H1 (cell line): Measurements from ENCODE around the gene WDR74. TPM values are rescaled to one million over a fixed set of nuclear protein-coding genes. Genes with fewer than 3 reads are reported as not detected.

ENCODE experiments used
- CTCF ChIA-PET: fragments of 300-600 bp; sonication (Branson Sonifier 250); formaldehyde crosslinking; loops from one replicate; lab custom pipeline; 2021; ENCODE audit not compliant: partially characterized antibody; lab: Charles Lee
- POLR2A ChIA-PET: fragments of 300-600 bp; sonication (Branson Sonifier 250); formaldehyde crosslinking; loops from one replicate; lab custom pipeline; 2021; ENCODE audit warnings: inconsistent platforms; ENCODE audit not compliant: partially characterized antibody; lab: Charles Lee
- DNase-seq, 2 experiments: peaks; one replicate each; pipeline versions ENCODE4 v3.0.0 to v3.0.0-alpha.2; 2010 to 2022; ENCODE audit warnings: low spot score in 2 of 2, low read depth in 1 of 2, mixed read lengths in 1 of 2
- FAIRE-seq: peaks from 2 replicates; lab custom pipeline; 2011; peaks lifted over from hg19 to GRCh38; lab: Jason Lieb, UNC
- H2AFZ ChIP-seq: 2 replicates; pipeline ENCODE4 v1.8.1; 2012; ENCODE audit warnings: low read length, inconsistent platforms
- H2AK5ac ChIP-seq: 2 replicates; pipeline ENCODE4 v1.6.1; 2013; ENCODE audit warnings: low read depth, low read length
- H2BK120ac ChIP-seq: replicated peaks from 2 replicates; pipeline ENCODE3; 2013; ENCODE audit warnings: low read depth, low read length, inconsistent platforms
- H2BK12ac ChIP-seq: 2 replicates; pipeline ENCODE4 v1.6.1; 2013; ENCODE audit warnings: low read depth, low read length
- H2BK15ac ChIP-seq: 2 replicates; pipeline ENCODE4 v1.6.1; 2013; ENCODE audit warnings: low read length
- H2BK20ac ChIP-seq: 2 replicates; pipeline ENCODE4 v1.6.1; 2013; ENCODE audit warnings: low read length
- H2BK5ac ChIP-seq: 2 replicates; pipeline ENCODE4 v1.6.1; 2013; ENCODE audit warnings: low read depth, low read length
- H3K14ac ChIP-seq: 2 replicates; pipeline ENCODE4 v1.6.1; 2013; ENCODE audit warnings: inconsistent platforms; ENCODE audit not compliant: insufficient read length
- H3K18ac ChIP-seq: 2 replicates; pipeline ENCODE4 v1.6.1; 2013; ENCODE audit warnings: low read length; ENCODE audit errors: extremely low read depth
- H3K23ac ChIP-seq: 2 replicates; pipeline ENCODE4 v1.6.1; 2013; ENCODE audit warnings: inconsistent platforms; ENCODE audit not compliant: insufficient read length
- H3K23me2 ChIP-seq: 2 replicates; pipeline ENCODE4 v1.6.1; 2013; ENCODE audit warnings: low read depth, low read length
- H3K27ac ChIP-seq: 2 replicates; pipeline ENCODE4 v1.6.1; 2011; ENCODE audit warnings: low read depth, low read length, inconsistent platforms
- H3K27me3 ChIP-seq, 4 experiments: replicated peaks in 1 of 4; 1 replicate in 1 of 4; 2 replicates in 3 of 4; pipeline versions ENCODE4 v1.6.1 to v1.8.1; 2011 to 2013; ENCODE audit warnings: low read length in 3 of 4, mild to moderate bottlenecking in 3 of 4, inconsistent platforms in 2 of 4, mixed read lengths in 2 of 4, moderate library complexity in 1 of 4; ENCODE audit not compliant: control insufficient read depth in 3 of 4, insufficient read depth in 3 of 4; ENCODE audit errors: extremely low read depth in 1 of 4
- H3K36me3 ChIP-seq, 4 experiments: 2 replicates each; pipeline versions ENCODE4 v1.6.1 to v1.8.1; 2011 to 2013; ENCODE audit warnings: mild to moderate bottlenecking in 4 of 4, low read length in 3 of 4, moderate library complexity in 2 of 4, control low read depth in 1 of 4, inconsistent platforms in 1 of 4; ENCODE audit not compliant: insufficient read depth in 4 of 4, control insufficient read depth in 2 of 4
- H3K4ac ChIP-seq: replicated peaks from 2 replicates; pipeline ENCODE3; 2013; ENCODE audit warnings: low read length, low read depth, mixed read lengths, inconsistent platforms; ENCODE audit not compliant: insufficient read length
- H3K4me1 ChIP-seq, 4 experiments: replicated peaks in 1 of 4; 1 replicate in 1 of 4; 2 replicates in 3 of 4; pipeline versions ENCODE4 v1.6.1 to v1.8.1; 2011 to 2013; ENCODE audit warnings: low read length in 3 of 4, inconsistent platforms in 2 of 4, mixed read lengths in 1 of 4; ENCODE audit not compliant: insufficient read depth in 4 of 4, control insufficient read depth in 3 of 4
- H3K4me2 ChIP-seq, 2 experiments: 2 replicates each; pipeline versions ENCODE4 v1.6.1 to v1.8.1; 2011 to 2013; ENCODE audit warnings: low read depth in 2 of 2, low read length in 2 of 2, control low read depth in 1 of 2, inconsistent platforms in 1 of 2, mild to moderate bottlenecking in 1 of 2; ENCODE audit not compliant: insufficient read depth in 1 of 2
- H3K4me3 ChIP-seq, 4 experiments: fragments of 200-600, 300-600 bp in 1 of 4; sonication (generic), shearing (Covaris generic), sonication (Bioruptor Twin) in 1 of 4; 2 replicates each; pipeline versions ENCODE4 v1.5.1 to v1.8.1; 2011 to 2016; ENCODE audit warnings: low read length in 4 of 4, low read depth in 3 of 4, control low read depth in 2 of 4, inconsistent platforms in 2 of 4, mild to moderate bottlenecking in 2 of 4, mixed read lengths in 1 of 4, moderate library complexity in 1 of 4; ENCODE audit not compliant: insufficient read depth in 2 of 4; ENCODE audit errors: extremely low read depth in 1 of 4
- H3K56ac ChIP-seq: replicated peaks from 2 replicates; pipeline ENCODE3; 2013; ENCODE audit warnings: low read depth, mild to moderate bottlenecking, mixed read lengths, low read length, inconsistent platforms; ENCODE audit not compliant: insufficient read length
- H3K79me1 ChIP-seq: 2 replicates; pipeline ENCODE4 v1.6.1; 2013; ENCODE audit warnings: low read depth, low read length, control low read depth
- H3K79me2 ChIP-seq, 2 experiments: 2 replicates each; pipeline versions ENCODE4 v1.6.1 to v1.8.1; 2012 to 2013; ENCODE audit warnings: low read length in 2 of 2, mild to moderate bottlenecking in 2 of 2, inconsistent platforms in 1 of 2; ENCODE audit not compliant: insufficient read depth in 2 of 2, control insufficient read depth in 1 of 2
- H3K9ac ChIP-seq, 4 experiments: replicated peaks in 1 of 4; 1 replicate in 1 of 4; 2 replicates in 3 of 4; pipeline versions ENCODE4 v1.6.1 to v1.8.1; 2011 to 2013; ENCODE audit warnings: low read depth in 3 of 4, low read length in 3 of 4, control low read depth in 2 of 4, mild to moderate bottlenecking in 2 of 4, moderate library complexity in 2 of 4, inconsistent platforms in 1 of 4; ENCODE audit errors: extremely low read depth in 1 of 4
- H3K9me3 ChIP-seq, 2 experiments: 2 replicates each; pipeline versions ENCODE4 v1.6.1 to v1.8.1; 2012 to 2013; ENCODE audit warnings: mild to moderate bottlenecking in 2 of 2, moderate library complexity in 2 of 2, control low read depth in 1 of 2, inconsistent platforms in 1 of 2, low read depth in 1 of 2, low read length in 1 of 2, mixed read lengths in 1 of 2; ENCODE audit not compliant: insufficient read depth in 2 of 2
- H4K20me1 ChIP-seq, 2 experiments: replicated peaks in 1 of 2; 2 replicates each; pipeline versions ENCODE3 to v1.8.1; 2011 to 2013; ENCODE audit warnings: inconsistent platforms in 2 of 2, low read length in 2 of 2, mild to moderate bottlenecking in 1 of 2; ENCODE audit not compliant: insufficient read depth in 2 of 2, control insufficient read depth in 1 of 2
- H4K5ac ChIP-seq: 2 replicates; pipeline ENCODE4 v1.6.1; 2013; ENCODE audit warnings: low read length, low read depth, mixed read lengths, inconsistent platforms; ENCODE audit not compliant: insufficient read length
- H4K8ac ChIP-seq: 2 replicates; pipeline ENCODE4 v1.8.0; 2013; ENCODE audit warnings: mild to moderate bottlenecking, moderate library complexity, low read length, inconsistent platforms; ENCODE audit not compliant: insufficient read depth; ENCODE audit errors: extremely low read depth
- H4K91ac ChIP-seq: replicated peaks from 2 replicates; pipeline ENCODE3; 2013; ENCODE audit warnings: low read length, mixed read lengths, inconsistent platforms; ENCODE audit not compliant: insufficient read length
- RBBP5 ChIP-seq: IDR thresholded peaks from 2 replicates; pipeline ENCODE4 v1.7.1; 2012; ENCODE audit warnings: low read depth, mild to moderate bottlenecking, inconsistent platforms, low read length, moderate library complexity, borderline replicate concordance
- WGBS, 2 experiments: shearing (Covaris generic) in 1 of 2; methylation state at CpG; one replicate each; pipeline versions ENCODE4 v1.1.6 to v1.1.7; 2013 to 2015; ENCODE audit warnings: low lambda C conversion rate in 2 of 2, mixed read lengths in 2 of 2, inconsistent platforms in 1 of 2, low coverage in 1 of 2, missing lambda C conversion rate in 1 of 2; ENCODE audit not compliant: insufficient replicate concordance in 2 of 2, insufficient coverage in 1 of 2, insufficient read length in 1 of 2; ENCODE audit errors: extremely low coverage in 1 of 2, missing lambda C conversion rate in 1 of 2; 5-methylcytosine and 5-hydroxymethylcytosine counted together
- polyA plus RNA-seq, 7 experiments: library from polyadenylated mRNA; depleted of rRNA in 3 of 7; stranded (reverse) in 5 of 7; unstranded in 2 of 7; fragments of >200 nt in 5 of 7; fragments of 200-250 nt in 2 of 7; gene quantifications; 1 replicate in 5 of 7; 2 replicates in 1 of 7; 4 replicates in 1 of 7; pipeline versions ENCODE4 v1.2.1 to v1.2.3, GENCODE V29; 2011 to 2013; ENCODE audit warnings: missing spikeins in 2 of 7, mixed read lengths in 2 of 7
- total RNA-seq: library from RNA; stranded (reverse); fragmentation: NEBNext Ultra II Directional; extraction: Animal tissue kit (Norgen Biotek cat#: 25700); gene quantifications from 2 replicates; pipeline ENCODE4 v1.2.1, GENCODE V29; 2021

The WDR74 gene
- total and polyA plus RNA-seq, 2 of the 8 experiments (the other 6 are each of a cell fraction or from before 2014, with no cell fraction given), result 93.6 to 97.0 TPM

DNA sequence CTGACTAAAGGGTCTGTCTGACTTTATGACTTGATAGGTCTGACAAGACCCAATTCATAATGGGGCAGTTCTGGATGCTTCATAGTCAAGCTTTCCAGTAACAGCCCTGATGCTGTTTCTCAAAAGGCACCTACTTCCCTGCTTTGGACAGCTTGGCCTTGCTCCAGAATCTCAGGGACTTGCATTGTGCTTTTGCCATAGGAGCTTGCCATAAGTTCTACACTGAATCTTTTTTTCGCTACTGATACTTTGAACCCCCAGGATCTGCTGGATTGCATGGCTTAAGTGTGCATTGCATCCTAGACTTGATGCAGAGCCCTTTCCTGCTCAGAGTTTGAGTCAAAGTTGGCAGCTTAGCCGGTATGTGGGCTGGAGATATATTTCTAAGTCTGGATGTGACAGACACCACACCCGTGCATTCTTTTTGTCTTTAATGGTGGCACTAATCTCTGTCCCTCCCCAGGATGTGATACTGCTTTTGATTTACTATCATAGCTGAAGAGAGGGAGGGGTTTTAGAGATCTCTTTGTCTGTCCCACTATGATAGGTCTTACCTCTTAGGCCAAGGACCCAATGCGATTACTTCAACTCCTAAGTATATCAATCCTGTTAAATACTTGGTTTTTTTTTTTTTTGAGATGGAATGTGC is 24.4 kb upstream of the WDR74 start:
- H3K4me3 ChIP-seq, result no peak overlapping the region
- peak overlapping the region in 1 of 4 experiments; percentile 8; a peak in 1 of 7 replicates for H3K9ac ChIP-seq
- H3K79me1 ChIP-seq, result peaks cover 6% of the 10 kb centered on the region
- no peak for TF ChIP-seq RBBP5
- H2BK5ac ChIP-seq, result no peak overlapping the region
- no peak overlapping the region for H4K8ac ChIP-seq
- no peaks in the 10 kb centered on the region for H3K23me2 ChIP-seq
- no peaks in the 10 kb centered on the region for H3K27me3 ChIP-seq
- no peak overlapping the region for H2BK120ac ChIP-seq
- ChIA-PET CTCF (interaction anchor here (0.7 to 2.2 kb wide), 17 partner anchors 10 to 284 kb away, joined by 3 to 8 read pairs (median 4); partner anchors contain the start of genes SLC3A2 and STX5), POLR2A (interaction anchor here (0.9 to 52.7 kb wide), 7 partner anchors 15 to 93 kb away, joined by 3 to 2104 read pairs (median 22); partner anchors contain the start of genes CHRM1, NXF1, SLC3A2 and STX5)
- H3K14ac ChIP-seq, result no peak overlapping the region
- peaks cover 26% of the 10 kb centered on the region in 2 experiments for H4K20me1 ChIP-seq
- peaks cover 43 to 98% of the 10 kb centered on the region in 2 experiments for H3K79me2 ChIP-seq
- no peak overlapping the region for H3K18ac ChIP-seq
- no peak overlapping the region for H4K5ac ChIP-seq
- no peak overlapping the region for H3K4ac ChIP-seq
- no peak overlapping the region for H2AK5ac ChIP-seq
- H4K91ac ChIP-seq, result no peak overlapping the region
- no peak overlapping the region for H3K27ac ChIP-seq
- no peak for DNase-seq
- no peak overlapping the region for H2AFZ ChIP-seq
- no peak overlapping the region for H2BK15ac ChIP-seq
- peaks cover 0 to 10% (median 5%) of the 10 kb centered on the region in 4 experiments; a peak in 4 of 7 replicates for H3K4me1 ChIP-seq
- H3K36me3 ChIP-seq, result peaks cover 3 to 54% (median 13%) of the 10 kb centered on the region in 4 experiments; a peak in 7 of 8 replicates
- H2BK20ac ChIP-seq, result no peak overlapping the region
- no peak overlapping the region for H2BK12ac ChIP-seq
- no peak overlapping the region for H3K23ac ChIP-seq
- no peak for FAIRE-seq
- 92% methylated on average over 4 of the region's 4 CpGs; no CpG with 5 or more reads in 1 of the 2 experiments for WGBS, 2 experiments
- no peaks in the 10 kb centered on the region for H3K9me3 ChIP-seq
- no peak overlapping the region for H3K56ac ChIP-seq
- H3K4me2 ChIP-seq, result no peak overlapping the region
